Mucosa of stomach (tissue), 1 donor: ENCODE data around the gene ANKS4B.
"Not testable (repeated sequence)": the region's sequence is repeated elsewhere in the genome, so short reads cannot be mapped to it uniquely, and the experiment has no call there.

Experiments used
- H3K27me3 ChIP-seq: one replicate; pipeline ENCODE4 v1.7.0; 2013; ENCODE audit warnings: mild to moderate bottlenecking, low read length; ENCODE audit not compliant: control insufficient read depth, insufficient read depth
- H3K36me3 ChIP-seq: one replicate; pipeline ENCODE4 v1.7.0; 2013; ENCODE audit warnings: low read length; ENCODE audit not compliant: control insufficient read depth, insufficient read depth
- H3K4me1 ChIP-seq: one replicate; pipeline ENCODE4 v1.7.0; 2013; ENCODE audit warnings: mild to moderate bottlenecking, low read length; ENCODE audit not compliant: control insufficient read depth, insufficient read depth
- H3K4me3 ChIP-seq: one replicate; pipeline ENCODE4 v1.7.0; 2013; ENCODE audit warnings: low read length
- H3K9ac ChIP-seq: one replicate; pipeline ENCODE4 v1.7.0; 2013; ENCODE audit warnings: mild to moderate bottlenecking, low read length, moderate library complexity
- H3K9me3 ChIP-seq: one replicate; pipeline ENCODE4 v1.7.0; 2013; ENCODE audit warnings: mild to moderate bottlenecking, low read length, moderate library complexity; ENCODE audit not compliant: control insufficient read depth
- donor health status: Pancreatic carcinoma.

ANKS4B gene

GRCh38 chr16:21267298-21267697, 33.8 kb downstream of the ANKS4B start:
- no peaks in the 10 kb centered on the region for H3K9me3 ChIP-seq
- H3K4me3 ChIP-seq: no peak overlapping the region
- H3K27me3 ChIP-seq: no peaks in the 10 kb centered on the region
- no peaks in the 10 kb centered on the region for H3K36me3 ChIP-seq
- peaks cover 10% of the 10 kb centered on the region for H3K4me1 ChIP-seq
- no peak overlapping the region for H3K9ac ChIP-seq

- Histone ChIP-seq H3K27me3 (no peaks in the 10 kb centered on the region), H3K9me3 (no peaks in the 10 kb centered on the region), H3K36me3 (no peaks in the 10 kb centered on the region), H3K4me3 (no peak overlapping the region), H3K4me1 (peaks cover 10% of the 10 kb centered on the region), H3K9ac (no peak overlapping the region)
These were observed 34.7 kb downstream of the ANKS4B start for GRCh38 chr16:21268236-21268635.

- H3K9ac ChIP-seq: no peak overlapping the region
- no peak overlapping the region for H3K4me3 ChIP-seq
- no peaks in the 10 kb centered on the region for H3K4me1 ChIP-seq
- H3K9me3 ChIP-seq: no peaks in the 10 kb centered on the region
- peaks cover 5% of the 10 kb centered on the region for H3K27me3 ChIP-seq
- H3K36me3 ChIP-seq: no peaks in the 10 kb centered on the region
These were observed 38.8 kb downstream of the ANKS4B start for GRCh38 chr16:21272253-21272652.

- H3K9me3 ChIP-seq, H3K27me3 ChIP-seq, H3K36me3 ChIP-seq, H3K9ac ChIP-seq, H3K4me3 ChIP-seq, H3K4me1 ChIP-seq: not testable (repeated sequence)
These were observed 39.3 kb downstream of the ANKS4B start for GRCh38 chr16:21272763-21273162.

GRCh38 chr16:21274172-21274726, 40.8 kb downstream of the ANKS4B start:
- H3K36me3 ChIP-seq: no peaks in the 10 kb centered on the region
- no peak overlapping the region for H3K4me3 ChIP-seq
- H3K27me3 ChIP-seq: peaks cover 13% of the 10 kb centered on the region
- peaks cover 8% of the 10 kb centered on the region for H3K4me1 ChIP-seq
- no peaks in the 10 kb centered on the region for H3K9me3 ChIP-seq
- no peak overlapping the region for H3K9ac ChIP-seq

GRCh38 chr16:21275529-21275928, 42.0 kb downstream of the ANKS4B start:
- no peak overlapping the region for H3K9ac ChIP-seq
- peaks cover 8% of the 10 kb centered on the region for H3K4me1 ChIP-seq
- no peaks in the 10 kb centered on the region for H3K9me3 ChIP-seq
- H3K27me3 ChIP-seq: peaks cover 13% of the 10 kb centered on the region
- no peaks in the 10 kb centered on the region for H3K36me3 ChIP-seq
- no peak overlapping the region for H3K4me3 ChIP-seq

- Histone ChIP-seq H3K36me3 (no peaks in the 10 kb centered on the region), H3K4me3 (no peak overlapping the region), H3K27me3 (peaks cover 13% of the 10 kb centered on the region), H3K4me1 (peaks cover 8% of the 10 kb centered on the region), H3K9ac (no peak overlapping the region), H3K9me3 (no peaks in the 10 kb centered on the region)
These were observed 42.6 kb downstream of the ANKS4B start for GRCh38 chr16:21276090-21276489.

- peaks cover 13% of the 10 kb centered on the region for H3K27me3 ChIP-seq
- H3K4me3 ChIP-seq: peak overlapping the region; percentile 70
- no peaks in the 10 kb centered on the region for H3K9me3 ChIP-seq
- peaks cover 8% of the 10 kb centered on the region for H3K4me1 ChIP-seq
- H3K9ac ChIP-seq: peak overlapping the region; percentile 22
- no peaks in the 10 kb centered on the region for H3K36me3 ChIP-seq
These were observed 43.8 kb downstream of the ANKS4B start for GRCh38 chr16:21277045-21277926.

GRCh38 chr16:21277927-21278706, 44.6 kb downstream of the ANKS4B start, which contains the start of gene CRYM:
Gene CRYM (minus strand): TSS chr16:21278290. CDS start chr16:21278251, 39 bp downstream.
- no peaks in the 10 kb centered on the region for H3K9me3 ChIP-seq
- peaks cover 13% of the 10 kb centered on the region for H3K27me3 ChIP-seq
- peak within 1 kb of the TSS; percentile 22 for H3K9ac ChIP-seq
- no peaks in the 10 kb centered on the region for H3K36me3 ChIP-seq
- H3K4me1 ChIP-seq: peaks cover 8% of the 10 kb centered on the region
- peak within 1 kb of the TSS; percentile 70 for H3K4me3 ChIP-seq

- no peak overlapping the region for H3K9ac ChIP-seq
- no peaks in the 10 kb centered on the region for H3K9me3 ChIP-seq
- peaks cover 22% of the 10 kb centered on the region for H3K27me3 ChIP-seq
- H3K36me3 ChIP-seq: no peaks in the 10 kb centered on the region
- H3K4me3 ChIP-seq: no peak overlapping the region
- H3K4me1 ChIP-seq: peaks cover 8% of the 10 kb centered on the region
These were observed 46.0 kb downstream of the ANKS4B start for GRCh38 chr16:21279501-21279900.

- peaks cover 8% of the 10 kb centered on the region for H3K4me1 ChIP-seq
- no peak overlapping the region for H3K4me3 ChIP-seq
- no peaks in the 10 kb centered on the region for H3K36me3 ChIP-seq
- peaks cover 32% of the 10 kb centered on the region for H3K27me3 ChIP-seq
- no peak overlapping the region for H3K9ac ChIP-seq
- no peaks in the 10 kb centered on the region for H3K9me3 ChIP-seq
These were observed 48.3 kb downstream of the ANKS4B start for GRCh38 chr16:21281698-21282389.
